ENCODE measurements around the gene SEPTIN5. TPM values are rescaled to one million over a fixed set of nuclear protein-coding genes. Genes with fewer than 3 reads are reported as not detected.

The SEPTIN5 gene
- polyA plus RNA-seq, 1 of the 3 experiments (the other 2 are of a cell fraction), result 14.0 TPM

DNA sequence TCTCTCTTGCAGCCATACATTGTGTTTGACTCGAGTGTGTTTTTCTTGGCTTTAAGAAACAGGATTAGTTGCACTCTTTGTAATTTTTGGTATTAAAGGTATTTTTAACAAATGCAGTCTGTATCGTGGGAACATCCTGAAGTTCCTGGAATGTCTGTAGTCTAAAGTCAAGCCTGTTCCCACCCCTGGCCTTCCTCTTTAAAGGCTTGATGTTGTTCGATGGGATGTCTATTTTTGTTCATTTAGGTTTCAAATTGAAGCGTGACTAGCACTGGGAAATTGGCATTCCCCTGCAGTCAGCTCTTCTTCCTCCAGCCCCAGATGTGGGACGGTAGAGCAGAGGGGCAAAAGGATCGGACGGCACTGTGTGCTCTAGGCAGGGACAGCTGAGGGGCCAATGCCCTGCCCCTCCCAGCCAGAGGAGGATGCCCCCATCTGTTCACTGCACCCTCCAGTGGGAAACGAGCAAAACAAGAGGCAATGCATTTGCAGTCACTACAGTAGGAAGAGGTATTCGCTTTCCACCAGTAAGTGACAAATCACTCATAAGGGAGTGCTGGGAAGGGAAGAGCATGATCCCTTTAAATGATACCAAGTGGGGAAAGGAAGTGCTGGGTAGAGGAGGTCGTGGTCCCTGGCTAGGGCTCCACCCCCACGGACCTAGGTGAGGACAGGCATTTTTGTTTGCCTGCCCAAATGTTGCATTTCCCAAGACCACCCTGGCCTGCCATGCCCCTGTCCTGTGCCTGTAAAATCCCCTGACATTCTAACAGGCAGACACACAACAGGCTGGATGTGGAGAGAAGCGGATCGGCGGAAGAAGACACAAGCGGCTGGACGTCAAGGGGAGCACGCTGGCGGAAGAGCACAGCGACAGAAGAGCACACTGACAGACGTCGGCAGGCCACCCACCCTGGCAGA is 47.4 kb upstream of the SEPTIN5 start (continued):
- TF ChIP-seq, protein P1, sequence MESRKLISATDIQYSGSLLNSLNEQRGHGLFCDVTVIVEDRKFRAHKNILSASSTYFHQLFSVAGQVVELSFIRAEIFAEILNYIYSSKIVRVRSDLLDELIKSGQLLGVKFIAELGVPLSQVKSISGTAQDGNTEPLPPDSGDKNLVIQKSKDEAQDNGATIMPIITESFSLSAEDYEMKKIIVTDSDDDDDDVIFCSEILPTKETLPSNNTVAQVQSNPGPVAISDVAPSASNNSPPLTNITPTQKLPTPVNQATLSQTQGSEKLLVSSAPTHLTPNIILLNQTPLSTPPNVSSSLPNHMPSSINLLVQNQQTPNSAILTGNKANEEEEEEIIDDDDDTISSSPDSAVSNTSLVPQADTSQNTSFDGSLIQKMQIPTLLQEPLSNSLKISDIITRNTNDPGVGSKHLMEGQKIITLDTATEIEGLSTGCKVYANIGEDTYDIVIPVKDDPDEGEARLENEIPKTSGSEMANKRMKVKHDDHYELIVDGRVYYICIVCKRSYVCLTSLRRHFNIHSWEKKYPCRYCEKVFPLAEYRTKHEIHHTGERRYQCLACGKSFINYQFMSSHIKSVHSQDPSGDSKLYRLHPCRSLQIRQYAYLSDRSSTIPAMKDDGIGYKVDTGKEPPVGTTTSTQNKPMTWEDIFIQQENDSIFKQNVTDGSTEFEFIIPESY (IDR thresholded peaks at IDR 0.05; ENCODE audit: borderline replicate concordance, low read depth), result no peak
- TF ChIP-seq TCF12 (IDR thresholded peaks at IDR 0.05) (no peak), NFIC (IDR thresholded peaks at IDR 0.05; ENCODE audit: borderline replicate concordance) (no peak), CHD2 (IDR thresholded peaks at IDR 0.05; ENCODE audit: low read length, partially characterized antibody) (no peak), YY1 (IDR thresholded peaks at IDR 0.05; ENCODE audit: low read depth) (no peak)
- TF ChIP-seq, protein P2, sequence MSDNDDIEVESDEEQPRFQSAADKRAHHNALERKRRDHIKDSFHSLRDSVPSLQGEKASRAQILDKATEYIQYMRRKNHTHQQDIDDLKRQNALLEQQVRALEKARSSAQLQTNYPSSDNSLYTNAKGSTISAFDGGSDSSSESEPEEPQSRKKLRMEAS (IDR thresholded peaks at IDR 0.05; ENCODE audit: low read depth), result no peak
- TF ChIP-seq, protein P3, sequence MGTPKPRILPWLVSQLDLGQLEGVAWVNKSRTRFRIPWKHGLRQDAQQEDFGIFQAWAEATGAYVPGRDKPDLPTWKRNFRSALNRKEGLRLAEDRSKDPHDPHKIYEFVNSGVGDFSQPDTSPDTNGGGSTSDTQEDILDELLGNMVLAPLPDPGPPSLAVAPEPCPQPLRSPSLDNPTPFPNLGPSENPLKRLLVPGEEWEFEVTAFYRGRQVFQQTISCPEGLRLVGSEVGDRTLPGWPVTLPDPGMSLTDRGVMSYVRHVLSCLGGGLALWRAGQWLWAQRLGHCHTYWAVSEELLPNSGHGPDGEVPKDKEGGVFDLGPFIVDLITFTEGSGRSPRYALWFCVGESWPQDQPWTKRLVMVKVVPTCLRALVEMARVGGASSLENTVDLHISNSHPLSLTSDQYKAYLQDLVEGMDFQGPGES (IDR thresholded peaks at IDR 0.05; ENCODE audit: low read depth, low read length), result no peak

DNA sequence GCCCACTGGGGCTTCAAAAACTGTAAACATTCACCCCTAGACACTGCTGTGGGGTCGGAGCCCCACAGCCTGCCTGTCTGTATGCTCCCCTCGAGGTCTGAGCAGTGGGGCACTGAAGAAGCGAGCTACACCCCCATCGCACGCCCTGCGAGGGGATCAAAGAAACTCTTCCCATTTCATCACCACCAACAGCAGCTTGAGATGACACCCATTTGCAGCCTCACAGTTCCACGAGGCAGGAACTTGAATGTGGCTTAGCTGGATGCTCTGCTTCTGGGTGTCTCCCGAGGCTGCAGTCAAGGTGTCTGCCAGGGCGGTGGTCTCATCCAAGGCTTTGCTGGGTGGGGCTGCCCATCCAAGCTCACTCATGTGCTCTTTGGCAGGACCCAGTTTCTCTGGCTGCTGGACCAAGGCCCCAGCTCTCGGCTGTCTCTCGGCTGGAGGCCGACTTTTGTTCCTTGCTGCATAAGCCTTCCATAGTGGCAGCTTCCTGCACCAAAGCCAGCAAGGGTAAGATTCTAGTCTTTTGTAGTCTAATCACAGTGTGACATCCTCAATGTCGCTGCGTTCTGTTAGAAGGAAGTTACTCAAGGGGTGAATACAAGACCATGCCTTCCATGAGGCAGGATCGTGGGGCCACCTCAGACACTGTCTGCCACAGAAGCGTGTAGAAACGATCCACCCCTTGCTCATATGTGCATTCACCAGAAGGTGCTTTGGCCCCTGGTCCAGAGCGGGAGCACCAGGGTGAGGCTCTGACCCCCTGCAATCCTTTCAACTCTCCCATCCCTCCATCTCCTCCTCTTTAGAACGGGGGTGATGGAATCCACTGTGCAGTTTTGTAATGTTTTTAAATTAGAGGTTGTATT is 46.2 kb upstream of the SEPTIN5 start:
- no peak for DNase-seq
- CTCF ChIA-PET, result interaction anchor here (0.9 to 2.6 kb wide), 7 partner anchors 11 to 280 kb away, joined by 3 to 10 read pairs (median 5); no protein-coding TSS in a partner anchor
- Histone ChIP-seq H3K9me3 (no peaks in the 10 kb centered on the region), H3K4me1 (ENCODE audit: control insufficient read depth in 1 of 2, insufficient read depth in 2 of 2, low read depth in 1 of 2, low read length in 1 of 2) (peaks cover 13 to 21% of the 10 kb centered on the region in 2 experiments; a peak in 3 of 4 replicates), H3K27me3 (ENCODE audit: insufficient read depth) (no peaks in the 10 kb centered on the region), H3K4me3 (ENCODE audit: low read depth in 2 of 2, low read length in 1 of 2) (no peak overlapping the region), H3F3A (replicated peaks; ENCODE audit: insufficient read depth) (peaks cover 4% of the 10 kb centered on the region), H3K4me2 (no peak overlapping the region), H3K9ac (no peak overlapping the region), H2AFZ (ENCODE audit: low read depth) (no peak overlapping the region), H3K79me2 (ENCODE audit: insufficient read depth) (no peaks in the 10 kb centered on the region), H4K20me1 (ENCODE audit: insufficient read depth) (no peaks in the 10 kb centered on the region), H3K27ac (ENCODE audit: low read depth in 2 of 2, low read length in 1 of 2) (no peak overlapping the region), H3K9me2 (no peaks in the 10 kb centered on the region), H3K36me3 (replicated peaks in 1 of 2; ENCODE audit: control insufficient read depth in 1 of 2, insufficient read depth in 2 of 2, low read length in 1 of 2) (no peaks in the 10 kb centered on the region)
- no peak for TF ChIP-seq EZH2phosphoT487 (IDR thresholded peaks at IDR 0.05; ENCODE audit: borderline replicate concordance, low read depth)
- TF ChIP-seq SMC3 (IDR thresholded peaks at IDR 0.05; ENCODE audit: low read depth, low read length), result no peak
- no peak for TF ChIP-seq MEF2A (IDR thresholded peaks at IDR 0.05; ENCODE audit: borderline replicate concordance, low read depth)
- TF ChIP-seq, protein P1 (IDR thresholded peaks at IDR 0.05; ENCODE audit: borderline replicate concordance, low read depth), result no peak
- TF ChIP-seq, protein P3 (IDR thresholded peaks at IDR 0.05; ENCODE audit: low read depth, low read length), result no peak
- TF ChIP-seq FOSL2 (IDR thresholded peaks at IDR 0.05; ENCODE audit: borderline replicate concordance, low read depth), result no peak
- no peak for TF ChIP-seq RAD21 (IDR thresholded peaks at IDR 0.05; ENCODE audit: low read length)
- TF ChIP-seq ELF1 (IDR thresholded peaks at IDR 0.05), result no peak
- TF ChIP-seq, protein P2 (IDR thresholded peaks at IDR 0.05; ENCODE audit: low read depth), result no peak
- no peak for TF ChIP-seq GABPA (IDR thresholded peaks at IDR 0.05; ENCODE audit: low read depth)
- TF ChIP-seq, protein P4, sequence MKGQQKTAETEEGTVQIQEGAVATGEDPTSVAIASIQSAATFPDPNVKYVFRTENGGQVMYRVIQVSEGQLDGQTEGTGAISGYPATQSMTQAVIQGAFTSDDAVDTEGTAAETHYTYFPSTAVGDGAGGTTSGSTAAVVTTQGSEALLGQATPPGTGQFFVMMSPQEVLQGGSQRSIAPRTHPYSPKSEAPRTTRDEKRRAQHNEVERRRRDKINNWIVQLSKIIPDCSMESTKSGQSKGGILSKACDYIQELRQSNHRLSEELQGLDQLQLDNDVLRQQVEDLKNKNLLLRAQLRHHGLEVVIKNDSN (IDR thresholded peaks at IDR 0.05; ENCODE audit: borderline replicate concordance, low read depth), result no peak
- no peak for TF ChIP-seq TEAD4 (IDR thresholded peaks at IDR 0.05; ENCODE audit: borderline replicate concordance, insufficient read depth)
- no peak for TF ChIP-seq NRF1 (IDR thresholded peaks at IDR 0.05; ENCODE audit: low read depth, low read length)
- POLR2A ChIA-PET, result no interaction called here
- WGBS (ENCODE audit: low lambda C conversion rate), result 70% methylated on average over 8 of the region's 19 CpGs
